Stimulated activated CD8-positive, alpha-beta memory T cell treated with anti-CD3 and anti-CD28 coated beads, Interleukin-12 subunit alpha, Interleukin-12 subunit beta, amount 100 ng/mL, for 1 hour (primary cell): ENCODE measurements around the gene ATXN7L1.
"Not testable (repeated sequence)": the region's sequence is repeated elsewhere in the genome, so short reads cannot be mapped to it uniquely, and the experiment has no call there.

ENCODE experiments used
- DNase-seq: peaks from one replicate; pipeline ENCODE4 v3.0.0-alpha.2; 2020; ENCODE audit warnings: low read depth

The ATXN7L1 gene

GRCh38 chr7:105617280-105618015 is 259.0 kb downstream of the ATXN7L1 start:
- DNase-seq: no peak

GRCh38 chr7:105614341-105614840 is 262.0 kb downstream of the ATXN7L1 start:
- DNase-seq: no peak

GRCh38 chr7:105613611-105614330 is 262.6 kb downstream of the ATXN7L1 start:
- no peak for DNase-seq

- no peak for DNase-seq
Measured at GRCh38 chr7:105612806-105613205, 263.6 kb downstream of the ATXN7L1 start.

- no peak for DNase-seq
Measured at GRCh38 chr7:105611856-105612775, 264.3 kb downstream of the ATXN7L1 start.

GRCh38 chr7:105610165-105610930 is 266.1 kb downstream of the ATXN7L1 start:
- no peak for DNase-seq

- DNase-seq: no peak
Measured at GRCh38 chr7:105602325-105603305, 273.8 kb downstream of the ATXN7L1 start.

GRCh38 chr7:105600720-105601550 is 275.5 kb downstream of the ATXN7L1 start:
- DNase-seq: no peak

- DNase-seq: no peak
Measured at GRCh38 chr7:105599551-105599950, 276.8 kb downstream of the ATXN7L1 start.

GRCh38 chr7:105599080-105599479 is 277.3 kb downstream of the ATXN7L1 start:
- DNase-seq: not testable (repeated sequence)

- no peak for DNase-seq
Measured at GRCh38 chr7:105596866-105597265, 279.5 kb downstream of the ATXN7L1 start.

GRCh38 chr7:105594034-105594433 is 282.4 kb downstream of the ATXN7L1 start:
- DNase-seq: no peak

GRCh38 chr7:105591522-105591921 is 284.9 kb downstream of the ATXN7L1 start:
- DNase-seq: no peak

GRCh38 chr7:105590793-105591192 is 285.6 kb downstream of the ATXN7L1 start:
- no peak for DNase-seq

GRCh38 chr7:105589356-105590077 is 286.9 kb downstream of the ATXN7L1 start:
- DNase-seq: peak; percentile 23

- DNase-seq: no peak
Measured at GRCh38 chr7:105587909-105588635, 288.3 kb downstream of the ATXN7L1 start.

GRCh38 chr7:105585850-105586500 is 290.4 kb downstream of the ATXN7L1 start:
- DNase-seq: no peak
